Esophagus muscularis mucosa (tissue), 4 donors: ENCODE data around the gene MRPL21. TPM values are rescaled to one million over a fixed set of nuclear protein-coding genes. Genes with fewer than 3 reads are reported as not detected.

Experiments
- DNase-seq: peaks from one replicate; pipeline ENCODE4 v3.0.0-alpha.2; 2017; ENCODE audit errors: extremely low spot score
- H3K27ac ChIP-seq, 4 donors: fragments of 200-600 bp; sonication (generic); replicated peaks in 1 of 4; 1 replicate in 3 of 4; 2 replicates in 1 of 4; pipeline ENCODE4 v1.5.1; 2016 to 2019; ENCODE audit warnings: mild to moderate bottlenecking in 1 of 4
- H3K27me3 ChIP-seq, 4 donors: fragments of 200-600 bp; sonication (generic); one replicate each; pipeline versions ENCODE4 v1.5.1 to v1.6.0; 2016 to 2019
- H3K36me3 ChIP-seq, 4 donors: fragments of 200-600 bp; sonication (generic); one replicate each; pipeline ENCODE4 v1.5.1; 2016 to 2019
- H3K4me1 ChIP-seq, 4 donors: fragments of 200-600 bp; sonication (generic); one replicate each; pipeline ENCODE4 v1.5.1; 2016 to 2019
- H3K4me3 ChIP-seq, 4 donors: fragments of 200-600 bp; sonication (generic); 1 replicate in 2 of 4; 2 replicates in 2 of 4; pipeline ENCODE4 v1.5.1; 2016 to 2019; ENCODE audit warnings: mild to moderate bottlenecking in 4 of 4, moderate library complexity in 1 of 4
- H3K9me3 ChIP-seq, 4 donors: fragments of 200-600 bp; sonication (generic); 1 replicate in 3 of 4; 2 replicates in 1 of 4; pipeline ENCODE4 v1.5.1; 2016 to 2019
- EP300 ChIP-seq: sonication (generic); formaldehyde crosslinking; IDR thresholded peaks from one replicate; pipeline ENCODE4 v1.6.1; 2017; ENCODE audit warnings: antibody characterized with exemption
- POLR2A ChIP-seq: fragments of 450-650 bp; IDR thresholded peaks from one replicate; pipeline ENCODE4 v1.6.1; 2017; ENCODE audit warnings: antibody characterized with exemption, moderate library complexity, mild to moderate bottlenecking, low read depth
- POLR2AphosphoS5 ChIP-seq, 2 donors: sonication (generic); formaldehyde crosslinking; IDR thresholded peaks; one replicate each; pipeline ENCODE4 v1.6.1; 2017; ENCODE audit warnings: antibody characterized with exemption in 2 of 2
- WGBS: methylation state at CpG from one replicate; pipeline ENCODE4 v1.1.5; 2018; 5-methylcytosine and 5-hydroxymethylcytosine counted together
- intact Hi-C: fragments of 100-400 bp; cut with DNase I; formaldehyde crosslinking; loops from one replicate; pipeline ENCODE4 v1.15.1; 2023
- total RNA-seq, 4 donors: library from RNA; depleted of rRNA; stranded (reverse); fragments of >200 nt; gene quantifications; one replicate each; pipeline versions ENCODE4 v1.1.0 to v1.2.1, GENCODE V29; 2016
- TF ChIP-seq, protein P1 (sequence below), 3 experiments: fragments of 200-600 bp in 2 of 3; fragments of 450-650 bp in 1 of 3; sonication (generic) in 2 of 3; IDR thresholded peaks; one replicate each; pipeline ENCODE4 v1.5.1; 2017 to 2019; ENCODE audit warnings: antibody characterized with exemption in 3 of 3, mild to moderate bottlenecking in 2 of 3, moderate library complexity in 1 of 3

The MRPL21 gene
- total RNA-seq, 4 donors from 2014 or later = 47.2 to 66.2 (median 51.2) TPM

- intact Hi-C loops = no loop called here
- peak overlapping the region; percentile 77 to 93 (median 86) for H3K27ac ChIP-seq
- 31% methylated on average over 10 of the region's 12 CpGs for WGBS
- H3K4me3 ChIP-seq = no peak overlapping the region
- H3K4me1 ChIP-seq = peaks cover 28 to 78% (median 71%) of the 10 kb centered on the region in 4 donors
- no peaks in the 10 kb centered on the region for H3K27me3 ChIP-seq
- no peak for TF ChIP-seq POLR2AphosphoS5 (IDR thresholded peaks at IDR 0.05)
- peaks cover 11 to 77% (median 57%) of the 10 kb centered on the region in 4 donors for H3K36me3 ChIP-seq
- no peak for DNase-seq
- H3K9me3 ChIP-seq = peaks cover 0 to 20% (median 11%) of the 10 kb centered on the region in 4 donors
Measured at GRCh38 chr11:68927280-68928135, 23.9 kb upstream of the MRPL21 start.

GRCh38 chr11:68925611-68926010, 22.0 kb upstream of the MRPL21 start:
- WGBS = 95% methylated on average over 3 of the region's 3 CpGs
- TF ChIP-seq EP300 = no peak
- no peak for TF ChIP-seq POLR2AphosphoS5 (IDR thresholded peaks at IDR 0.05)
- TF ChIP-seq, protein P1, sequence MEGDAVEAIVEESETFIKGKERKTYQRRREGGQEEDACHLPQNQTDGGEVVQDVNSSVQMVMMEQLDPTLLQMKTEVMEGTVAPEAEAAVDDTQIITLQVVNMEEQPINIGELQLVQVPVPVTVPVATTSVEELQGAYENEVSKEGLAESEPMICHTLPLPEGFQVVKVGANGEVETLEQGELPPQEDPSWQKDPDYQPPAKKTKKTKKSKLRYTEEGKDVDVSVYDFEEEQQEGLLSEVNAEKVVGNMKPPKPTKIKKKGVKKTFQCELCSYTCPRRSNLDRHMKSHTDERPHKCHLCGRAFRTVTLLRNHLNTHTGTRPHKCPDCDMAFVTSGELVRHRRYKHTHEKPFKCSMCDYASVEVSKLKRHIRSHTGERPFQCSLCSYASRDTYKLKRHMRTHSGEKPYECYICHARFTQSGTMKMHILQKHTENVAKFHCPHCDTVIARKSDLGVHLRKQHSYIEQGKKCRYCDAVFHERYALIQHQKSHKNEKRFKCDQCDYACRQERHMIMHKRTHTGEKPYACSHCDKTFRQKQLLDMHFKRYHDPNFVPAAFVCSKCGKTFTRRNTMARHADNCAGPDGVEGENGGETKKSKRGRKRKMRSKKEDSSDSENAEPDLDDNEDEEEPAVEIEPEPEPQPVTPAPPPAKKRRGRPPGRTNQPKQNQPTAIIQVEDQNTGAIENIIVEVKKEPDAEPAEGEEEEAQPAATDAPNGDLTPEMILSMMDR (IDR thresholded peaks at IDR 0.05) = no peak
- TF ChIP-seq POLR2A = no peak
- no peak overlapping the region for H3K4me3 ChIP-seq
- H3K4me1 ChIP-seq = peaks cover 28 to 65% (median 55%) of the 10 kb centered on the region in 4 donors
- peaks cover 11 to 83% (median 61%) of the 10 kb centered on the region in 4 donors for H3K36me3 ChIP-seq
- H3K9me3 ChIP-seq = peaks cover 0 to 20% (median 11%) of the 10 kb centered on the region in 4 donors
- intact Hi-C loops = no loop called here
- H3K27me3 ChIP-seq = no peaks in the 10 kb centered on the region
- no peak for DNase-seq
- H3K27ac ChIP-seq = peak overlapping the region; percentile 75 to 93 (median 88)

DNA sequence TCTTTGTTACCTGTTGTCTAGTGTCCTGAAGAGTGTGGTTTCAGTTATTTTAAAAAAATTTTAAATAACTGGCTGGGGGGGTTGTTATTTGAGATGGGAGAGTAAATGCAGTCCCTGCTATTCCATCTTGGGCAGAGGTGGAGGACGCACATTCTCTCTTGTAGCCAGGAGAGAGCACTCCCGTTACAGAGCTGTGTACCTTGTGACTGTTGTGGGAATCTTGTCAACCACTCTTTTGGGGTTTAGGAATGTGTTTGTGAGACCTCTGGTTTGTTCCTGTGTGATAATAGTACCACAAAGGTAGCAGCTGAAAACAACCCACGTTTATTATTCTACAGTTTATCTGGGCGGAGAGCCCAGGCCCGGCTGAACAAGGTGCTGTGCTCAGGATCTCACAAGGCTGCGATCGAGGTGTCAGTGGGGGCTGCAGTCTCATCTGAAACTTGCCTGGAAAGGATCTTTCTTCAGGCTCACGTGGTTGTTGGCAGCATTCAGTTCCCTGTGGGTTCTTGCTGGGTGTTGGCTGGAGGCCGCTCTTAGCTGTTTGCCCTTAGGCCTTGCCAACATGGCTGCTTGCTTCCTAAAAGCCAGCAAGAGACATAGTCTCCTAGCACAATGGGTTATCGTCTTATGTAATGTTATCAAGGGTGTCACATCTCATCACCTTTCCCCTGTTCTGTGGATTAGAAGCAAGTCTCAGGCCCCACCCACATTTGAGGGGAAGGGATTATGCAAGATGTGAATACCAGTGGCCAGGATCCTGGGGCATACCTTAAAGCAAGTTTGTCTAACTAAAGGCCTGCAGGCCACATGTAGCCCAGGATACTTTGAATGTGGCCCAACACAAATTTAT, 20.7 kb upstream of the MRPL21 start:
- Histone ChIP-seq H3K4me3 (no peak overlapping the region), H3K4me1 (peaks cover 27 to 61% (median 49%) of the 10 kb centered on the region in 4 donors), H3K36me3 (peaks cover 3 to 83% (median 61%) of the 10 kb centered on the region in 4 donors), H3K27ac (peak overlapping the region; percentile 75 to 93 (median 88)), H3K9me3 (peaks cover 0 to 20% (median 11%) of the 10 kb centered on the region in 4 donors), H3K27me3 (no peaks in the 10 kb centered on the region)
- TF ChIP-seq, protein P1 (IDR thresholded peaks at IDR 0.05) = peak; percentile 30 to 51 (median 35)
- TF ChIP-seq POLR2A (no peak), EP300 (no peak), POLR2AphosphoS5 (IDR thresholded peaks at IDR 0.05) (peak; percentile 41 to 47)
- intact Hi-C loops = no loop called here
- no peak for DNase-seq
- WGBS = 45% methylated on average over 5 of the region's 10 CpGs

- H3K27me3 ChIP-seq = no peaks in the 10 kb centered on the region
- intact Hi-C loops = no loop called here
Measured at GRCh38 chr11:68923614-68924013, 20.0 kb upstream of the MRPL21 start.

More at GRCh38 chr11:68923614-68924013, 20.0 kb upstream of the MRPL21 start:
- Histone ChIP-seq H3K9me3 (peaks cover 0 to 20% (median 11%) of the 10 kb centered on the region in 4 donors), H3K36me3 (peaks cover 0 to 83% (median 63%) of the 10 kb centered on the region in 4 donors), H3K4me3 (no peak overlapping the region), H3K27ac (peak overlapping the region; percentile 75 to 93 (median 88)), H3K4me1 (peaks cover 20 to 54% (median 42%) of the 10 kb centered on the region in 4 donors)
- no peak for TF ChIP-seq EP300
- TF ChIP-seq, protein P1 (IDR thresholded peaks at IDR 0.05) = no peak
- no peak for TF ChIP-seq POLR2A
- no peak for TF ChIP-seq POLR2AphosphoS5 (IDR thresholded peaks at IDR 0.05)
- 53% methylated on average over 3 of the region's 3 CpGs for WGBS
- DNase-seq = no peak
